ENCODE data around the gene PPM1L. TPM values are rescaled to one million over a fixed set of nuclear protein-coding genes. Genes with fewer than 3 reads are reported as not detected.

The PPM1L gene
- polyA plus RNA-seq, 1 experiment, result 0.66 TPM

DNA sequence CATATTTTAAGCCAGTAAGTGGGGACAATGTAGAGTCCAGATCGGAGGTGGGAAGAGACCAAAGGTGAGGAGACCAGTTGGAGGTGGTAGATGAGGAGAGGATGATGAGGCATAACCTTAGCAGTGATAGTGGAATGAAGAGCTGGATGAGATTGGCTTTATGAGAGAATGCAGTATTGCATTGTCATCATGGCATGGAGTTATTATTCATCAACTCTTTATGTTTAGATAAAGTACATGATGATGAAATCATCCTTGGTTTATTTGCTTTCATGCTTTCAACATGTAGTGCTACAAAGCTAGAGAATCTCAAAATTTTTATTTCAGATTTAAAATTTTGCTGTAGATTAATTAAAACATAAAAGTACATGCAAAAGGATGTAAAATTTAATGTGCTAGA, 64.0 kb downstream of the PPM1L start:
- Histone ChIP-seq H3K4me3 (ENCODE audit: low read depth, low read length) (no peak overlapping the region), H3K36me3 (ENCODE audit: control insufficient read depth, insufficient read depth, low read length) (no peaks in the 10 kb centered on the region), H3K27me3 (ENCODE audit: control insufficient read depth, insufficient read depth, low read length) (no peaks in the 10 kb centered on the region)
- DNase-seq (ENCODE audit: low read depth), result no peak
- no peak for TF ChIP-seq CTCF (IDR thresholded peaks at IDR 0.05; ENCODE audit: insufficient read depth, low read depth, low read length)
- POLR2A ChIA-PET, result no interaction called here
- CTCF ChIA-PET, result no interaction called here

DNA sequence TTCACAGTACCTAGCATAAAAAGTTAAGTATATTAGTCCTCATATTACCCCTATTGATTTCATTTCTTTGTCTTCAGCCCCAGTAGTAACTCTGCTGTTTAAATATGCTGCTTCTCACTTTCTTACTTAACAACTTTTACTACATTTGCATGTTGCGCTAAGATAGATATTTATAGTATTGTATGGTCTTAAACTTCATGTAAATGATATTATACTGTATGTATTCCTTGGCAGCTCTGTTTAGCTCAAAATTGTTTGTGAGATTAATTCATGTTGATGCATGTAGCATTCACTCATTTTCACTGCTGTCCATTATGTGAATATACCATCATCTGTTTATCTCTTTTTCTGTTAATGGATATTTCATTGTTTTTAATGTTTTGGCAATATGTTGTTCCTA, 64.4 kb downstream of the PPM1L start:
- CTCF ChIA-PET, result interaction anchor here (0.6 kb wide), 1 partner anchor 107 kb away, joined by 3 read pairs; no protein-coding TSS in a partner anchor
- H3K4me3 ChIP-seq (ENCODE audit: low read depth, low read length), result no peak overlapping the region
- TF ChIP-seq CTCF (IDR thresholded peaks at IDR 0.05; ENCODE audit: insufficient read depth, low read depth, low read length), result no peak
- POLR2A ChIA-PET, result no interaction called here
- no peaks in the 10 kb centered on the region for H3K27me3 ChIP-seq (ENCODE audit: control insufficient read depth, insufficient read depth, low read length)
- DNase-seq (ENCODE audit: low read depth), result no peak
- H3K36me3 ChIP-seq (ENCODE audit: control insufficient read depth, insufficient read depth, low read length), result no peaks in the 10 kb centered on the region

GRCh38 chr3:160822936-160823335, 66.9 kb downstream of the PPM1L start:
- DNase-seq (ENCODE audit: low read depth), result no peak
- no peak overlapping the region for H3K4me3 ChIP-seq (ENCODE audit: low read depth, low read length)
- ChIA-PET CTCF (no interaction called here), POLR2A (no interaction called here)
- no peak for TF ChIP-seq CTCF (IDR thresholded peaks at IDR 0.05; ENCODE audit: insufficient read depth, low read depth, low read length)
- H3K27me3 ChIP-seq (ENCODE audit: control insufficient read depth, insufficient read depth, low read length), result no peaks in the 10 kb centered on the region
- no peaks in the 10 kb centered on the region for H3K36me3 ChIP-seq (ENCODE audit: control insufficient read depth, insufficient read depth, low read length)

DNA sequence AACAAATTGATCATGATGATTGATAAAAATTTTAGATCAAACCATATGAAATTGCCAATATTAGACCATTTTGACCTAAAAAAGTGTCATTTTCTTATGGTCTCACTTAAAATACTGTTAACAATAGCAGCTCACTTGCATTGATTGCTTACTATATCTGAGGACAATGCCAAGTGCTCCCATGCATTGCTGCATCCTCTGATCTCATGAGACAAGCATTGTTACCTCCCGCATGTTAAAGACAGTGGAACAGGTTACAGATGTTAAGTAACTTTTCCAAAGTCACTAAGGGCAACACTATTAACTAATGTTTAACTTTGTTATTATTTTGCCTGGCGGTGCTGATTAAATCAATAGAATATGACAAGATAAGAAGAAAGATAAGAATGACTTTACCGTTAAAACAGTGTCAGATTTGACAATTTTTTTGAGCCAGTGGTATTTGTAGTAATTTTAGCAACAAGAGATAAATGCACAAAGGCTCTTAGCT, 69.3 kb downstream of the PPM1L start:
- H3K27me3 ChIP-seq (ENCODE audit: control insufficient read depth, insufficient read depth, low read length), result no peaks in the 10 kb centered on the region
- no peak for TF ChIP-seq CTCF (IDR thresholded peaks at IDR 0.05; ENCODE audit: insufficient read depth, low read depth, low read length)
- DNase-seq (ENCODE audit: low read depth), result no peak
- ChIA-PET CTCF (no interaction called here), POLR2A (no interaction called here)
- H3K4me3 ChIP-seq (ENCODE audit: low read depth, low read length), result no peak overlapping the region
- H3K36me3 ChIP-seq (ENCODE audit: control insufficient read depth, insufficient read depth, low read length), result no peaks in the 10 kb centered on the region

DNA sequence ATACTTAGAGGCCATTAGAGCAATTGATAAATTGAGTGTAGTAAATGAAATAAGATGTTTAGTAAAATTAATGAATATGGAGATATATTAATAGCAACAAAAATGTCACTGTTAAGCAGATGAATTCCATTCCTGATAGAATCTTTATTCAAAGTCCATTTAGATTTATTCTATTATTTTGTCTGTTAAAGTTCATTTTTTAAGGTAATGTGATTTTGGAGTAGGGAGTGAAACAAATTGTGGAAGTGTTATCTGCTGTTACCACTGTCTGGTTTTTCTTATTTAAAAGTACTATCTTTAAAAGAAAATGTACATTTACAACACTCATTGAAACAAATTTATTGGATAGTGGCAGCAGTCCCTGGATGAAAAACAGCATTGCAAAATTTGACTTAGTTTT, 70.4 kb downstream of the PPM1L start:
- Histone ChIP-seq H3K4me3 (ENCODE audit: low read depth, low read length) (no peak overlapping the region), H3K36me3 (ENCODE audit: control insufficient read depth, insufficient read depth, low read length) (no peaks in the 10 kb centered on the region), H3K27me3 (ENCODE audit: control insufficient read depth, insufficient read depth, low read length) (no peaks in the 10 kb centered on the region)
- no peak for DNase-seq (ENCODE audit: low read depth)
- CTCF ChIA-PET, result no interaction called here
- no peak for TF ChIP-seq CTCF (IDR thresholded peaks at IDR 0.05; ENCODE audit: insufficient read depth, low read depth, low read length)
- POLR2A ChIA-PET, result no interaction called here
